ENCODE data around the gene NIPAL3. TPM values are rescaled to one million over a fixed set of nuclear protein-coding genes. Genes with fewer than 3 reads are reported as not detected.
"Not testable (repeated sequence)": the region's sequence is repeated elsewhere in the genome, so short reads cannot be mapped to it uniquely, and the experiment has no call there.

The NIPAL3 gene
- total RNA-seq, 2 donors from 2014 or later: 30.0 to 38.5 TPM

DNA sequence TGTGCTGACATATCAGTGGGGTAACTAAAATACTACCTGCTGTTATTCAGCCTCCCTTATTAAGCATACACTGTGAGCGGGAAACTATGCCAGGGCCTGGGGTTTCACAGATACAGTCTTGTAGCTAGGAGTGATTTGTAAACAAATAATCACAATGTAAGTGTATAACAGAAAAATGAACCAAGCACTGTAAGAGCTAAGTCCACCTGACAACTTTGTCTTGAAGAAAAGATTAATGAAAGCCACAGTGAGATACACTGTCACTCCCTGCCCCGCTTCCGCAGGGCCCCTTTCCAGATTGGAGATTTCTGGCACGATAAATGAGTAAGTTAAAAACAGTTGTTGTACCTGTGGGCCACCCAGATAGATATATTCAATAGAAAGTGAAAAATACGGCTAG, 91.8 kb downstream of the NIPAL3 start:
- peak overlapping the region; percentile 97 for H3K4me3 Mint-ChIP-seq
- ATAC-seq (replicated peaks): no peak
- H3K27me3 Mint-ChIP-seq: no peaks in the 10 kb centered on the region
- peaks cover 55% of the 10 kb centered on the region for H3K4me1 Mint-ChIP-seq
- H3K27ac Mint-ChIP-seq: peak overlapping the region; percentile 91
- peaks cover 70% of the 10 kb centered on the region for H3K36me3 Mint-ChIP-seq (ENCODE audit: low read depth)
- no peaks in the 10 kb centered on the region for H3K9me3 Mint-ChIP-seq

DNA sequence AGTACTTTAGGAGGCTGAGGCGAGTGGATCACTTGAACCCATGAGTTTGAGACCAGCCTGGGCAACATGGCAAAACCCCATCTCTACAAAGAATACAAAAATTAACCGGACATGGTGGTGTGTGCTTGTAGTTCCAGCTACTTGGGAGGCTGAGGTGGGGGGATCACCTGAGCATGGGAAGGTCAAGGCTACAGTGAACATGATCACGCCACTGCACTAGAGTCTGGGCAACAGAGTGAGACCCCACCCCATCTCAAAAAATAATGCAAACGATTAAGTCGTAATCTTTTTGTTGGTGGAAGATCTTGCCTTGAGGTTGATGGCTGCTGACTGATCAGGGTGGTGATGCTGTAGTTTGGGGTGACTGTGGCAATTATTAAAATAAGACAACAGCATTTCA, 93.3 kb downstream of the NIPAL3 start:
- H3K36me3 Mint-ChIP-seq (ENCODE audit: low read depth): peaks cover 70% of the 10 kb centered on the region
- H3K9me3 Mint-ChIP-seq: no peaks in the 10 kb centered on the region
- no peaks in the 10 kb centered on the region for H3K27me3 Mint-ChIP-seq
- peaks cover 55% of the 10 kb centered on the region for H3K4me1 Mint-ChIP-seq
- peak overlapping the region; percentile 18 for H3K27ac Mint-ChIP-seq
- peak overlapping the region; percentile 97 for H3K4me3 Mint-ChIP-seq
- no peak for ATAC-seq (replicated peaks)

DNA sequence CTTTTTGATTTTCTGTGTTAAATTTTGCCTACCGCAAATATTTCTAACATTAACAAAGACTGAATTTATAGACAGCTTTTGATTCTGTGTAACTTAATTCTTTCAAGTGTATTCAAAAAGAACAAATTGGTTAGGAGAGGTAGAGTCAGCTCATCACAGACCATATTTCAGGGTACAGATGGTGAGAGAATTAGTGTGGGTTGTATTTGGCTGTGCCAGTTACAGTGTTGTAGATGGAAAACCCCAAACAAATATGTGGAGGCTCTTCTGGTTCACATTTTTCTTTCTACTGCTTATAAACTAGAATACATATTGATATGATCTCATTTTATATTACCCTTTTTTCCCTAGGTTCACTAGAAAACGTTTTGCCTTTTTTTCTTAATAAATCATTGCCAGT, 98.1 kb downstream of the NIPAL3 start:
- Mint-ChIP-seq H3K4me3 (peak overlapping the region; percentile 12), H3K27me3 (no peaks in the 10 kb centered on the region), H3K27ac (peak overlapping the region; percentile 26), H3K9me3 (no peaks in the 10 kb centered on the region), H3K4me1 (peaks cover 45% of the 10 kb centered on the region), H3K36me3 (ENCODE audit: low read depth) (peaks cover 91% of the 10 kb centered on the region)
- ATAC-seq (replicated peaks): no peak

DNA sequence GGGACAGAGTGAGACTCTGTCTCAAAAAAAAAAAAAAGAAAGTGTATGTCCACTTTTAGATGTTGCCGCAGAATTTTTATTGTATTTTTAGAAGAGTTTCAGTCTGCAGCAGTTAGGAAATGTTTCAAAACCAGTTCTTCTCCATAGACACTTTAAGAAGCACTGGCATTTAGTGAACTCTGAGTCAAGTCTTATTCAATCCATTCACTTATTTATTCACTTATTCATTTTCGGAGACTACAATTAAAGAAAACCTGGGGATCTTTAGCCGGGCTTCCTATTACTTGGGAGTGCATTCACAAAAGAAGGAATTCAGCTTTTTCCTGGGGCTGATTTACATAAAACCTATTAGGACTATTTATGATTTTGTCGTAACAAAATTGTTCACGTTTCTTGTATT, 99.3 kb downstream of the NIPAL3 start:
- Mint-ChIP-seq H3K4me3 (peak overlapping the region; percentile 8), H3K36me3 (ENCODE audit: low read depth) (peaks cover 91% of the 10 kb centered on the region), H3K4me1 (peaks cover 37% of the 10 kb centered on the region), H3K27ac (no peak overlapping the region), H3K9me3 (no peaks in the 10 kb centered on the region), H3K27me3 (no peaks in the 10 kb centered on the region)
- ATAC-seq (replicated peaks): no peak

DNA sequence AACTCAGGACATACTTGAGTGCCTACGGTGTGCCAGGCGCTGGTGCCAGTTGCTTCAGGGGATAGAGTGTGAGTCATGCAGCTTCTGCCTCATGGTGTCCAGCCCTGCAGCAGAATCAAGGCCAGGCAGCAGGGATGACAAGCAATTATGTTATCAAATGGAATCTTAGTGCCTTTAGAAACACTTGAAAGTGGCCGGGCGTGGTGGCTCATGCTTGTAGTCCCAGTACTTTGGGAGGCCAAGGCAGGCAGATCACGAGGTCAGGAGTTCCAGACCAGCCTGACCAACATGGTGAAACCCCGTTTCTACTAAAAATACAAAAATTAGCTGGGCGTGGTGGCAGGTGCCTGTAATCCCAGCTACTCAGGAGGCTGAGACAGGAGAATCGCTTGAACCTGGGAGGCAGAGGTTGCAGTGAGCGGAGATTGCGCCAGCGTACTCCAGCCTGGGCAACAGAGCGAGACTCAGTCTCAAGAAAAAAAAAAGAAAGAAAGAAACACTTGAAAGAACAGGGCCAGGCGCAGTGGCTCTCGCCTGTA, 100.1 kb downstream of the NIPAL3 start:
- not testable (repeated sequence) for H3K9me3 Mint-ChIP-seq; H3K27me3 Mint-ChIP-seq; ATAC-seq (replicated peaks)
- peak overlapping the region; percentile 8 for H3K4me3 Mint-ChIP-seq
- H3K27ac Mint-ChIP-seq: peak overlapping the region; percentile 45
- H3K4me1 Mint-ChIP-seq: peaks cover 30% of the 10 kb centered on the region
- H3K36me3 Mint-ChIP-seq (ENCODE audit: low read depth): peaks cover 90% of the 10 kb centered on the region

DNA sequence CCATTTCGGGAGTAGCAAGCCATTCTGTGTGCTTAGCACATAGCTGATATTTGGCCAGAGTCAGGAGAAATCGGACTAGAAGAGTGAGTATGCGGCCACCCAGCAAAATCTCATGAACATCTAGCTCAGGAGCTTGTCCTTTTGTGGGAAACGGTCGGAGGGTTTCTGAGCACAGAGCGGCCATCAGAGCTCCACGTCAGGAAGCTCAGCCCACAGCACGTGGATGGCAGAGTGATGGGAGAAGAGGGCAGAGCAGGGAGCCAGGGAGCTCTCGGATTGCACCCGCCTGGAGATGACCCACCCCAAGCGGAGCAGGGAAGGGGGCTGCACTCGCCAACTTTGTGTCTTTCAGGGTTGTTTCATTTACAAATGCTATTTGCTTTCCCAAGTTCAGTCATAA, 100.9 kb downstream of the NIPAL3 start:
- peak overlapping the region; percentile 21 for H3K4me3 Mint-ChIP-seq

DNA sequence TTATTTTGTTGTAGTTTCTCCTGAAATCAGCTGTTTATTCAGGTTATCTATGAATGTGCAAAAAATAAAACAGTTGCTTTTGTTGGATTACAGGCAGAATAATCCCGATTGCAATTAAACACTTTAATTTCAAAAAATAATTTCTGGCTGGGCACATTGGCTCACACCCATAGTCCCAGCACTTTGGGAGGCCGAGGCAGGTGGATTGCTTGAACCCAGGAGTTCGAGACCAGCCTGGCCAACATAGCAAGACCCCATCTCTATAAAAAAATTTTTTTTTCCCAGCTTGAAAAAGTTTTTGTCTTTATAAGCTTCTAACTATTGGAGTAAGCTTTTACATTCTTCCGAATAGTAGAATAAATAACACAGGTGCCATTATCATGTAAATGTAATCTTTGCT, 102.3 kb downstream of the NIPAL3 start:
- no peaks in the 10 kb centered on the region for H3K9me3 Mint-ChIP-seq
- H3K4me1 Mint-ChIP-seq: peaks cover 26% of the 10 kb centered on the region
- no peak overlapping the region for H3K4me3 Mint-ChIP-seq
- no peak overlapping the region for H3K27ac Mint-ChIP-seq
- peaks cover 91% of the 10 kb centered on the region for H3K36me3 Mint-ChIP-seq (ENCODE audit: low read depth)
- ATAC-seq (replicated peaks): no peak
- no peaks in the 10 kb centered on the region for H3K27me3 Mint-ChIP-seq

More for the DNA sequence above, 100.9 kb downstream of the NIPAL3 start:
- Mint-ChIP-seq H3K27me3 (no peaks in the 10 kb centered on the region), H3K36me3 (ENCODE audit: low read depth) (peaks cover 92% of the 10 kb centered on the region), H3K9me3 (no peaks in the 10 kb centered on the region), H3K27ac (peak overlapping the region; percentile 45), H3K4me1 (peaks cover 32% of the 10 kb centered on the region)
- ATAC-seq (replicated peaks): no peak

DNA sequence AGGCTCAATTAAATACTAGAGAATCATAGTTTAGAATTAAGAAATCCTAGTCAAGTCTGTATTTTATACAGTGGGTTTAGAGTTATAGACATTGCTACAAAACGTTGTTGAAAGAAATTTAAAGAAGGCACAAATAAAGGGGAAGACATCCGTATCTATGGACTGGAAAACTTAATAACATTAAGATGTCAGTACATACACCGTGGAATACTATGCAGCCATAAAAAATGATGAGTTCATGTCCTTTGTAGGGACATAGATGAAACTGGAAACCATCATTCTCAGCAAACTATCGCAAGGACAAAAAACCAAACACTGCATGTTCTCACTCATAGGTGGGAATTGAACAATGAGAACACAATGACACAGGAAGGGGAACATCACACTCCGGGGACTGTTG, 104.7 kb downstream of the NIPAL3 start:
- Mint-ChIP-seq H3K36me3 (ENCODE audit: low read depth) (peaks cover 92% of the 10 kb centered on the region), H3K4me1 (peaks cover 25% of the 10 kb centered on the region)
- H3K27ac Mint-ChIP-seq; ATAC-seq (replicated peaks); H3K27me3 Mint-ChIP-seq; H3K9me3 Mint-ChIP-seq; H3K4me3 Mint-ChIP-seq: not testable (repeated sequence)

Other genes starting within 250 kb of the NIPAL3 start
- 1 to 10 TPM; 1.6 to 9.2 TPM for gene IFNLR1, start 228.5 kb upstream of the NIPAL3 start, total RNA-seq
- not detected for gene GRHL3, start 96.4 kb upstream of the NIPAL3 start, total RNA-seq
- gene STPG1, start 2.0 kb upstream of the NIPAL3 start, total RNA-seq: 1 to 10 TPM; 6.5 to 7.0 TPM
- gene RCAN3, start 87.0 kb downstream of the NIPAL3 start, total RNA-seq: 10 to 100 TPM; 38.6 to 54.6 TPM
- gene NCMAP, start 140.3 kb downstream of the NIPAL3 start, total RNA-seq: not detected
- 100 to 1,000 TPM; 151 to 223 TPM for gene SRRM1, start 227.5 kb downstream of the NIPAL3 start, total RNA-seq